ENCODE data around the gene PDLIM1.

PDLIM1 gene

DNA sequence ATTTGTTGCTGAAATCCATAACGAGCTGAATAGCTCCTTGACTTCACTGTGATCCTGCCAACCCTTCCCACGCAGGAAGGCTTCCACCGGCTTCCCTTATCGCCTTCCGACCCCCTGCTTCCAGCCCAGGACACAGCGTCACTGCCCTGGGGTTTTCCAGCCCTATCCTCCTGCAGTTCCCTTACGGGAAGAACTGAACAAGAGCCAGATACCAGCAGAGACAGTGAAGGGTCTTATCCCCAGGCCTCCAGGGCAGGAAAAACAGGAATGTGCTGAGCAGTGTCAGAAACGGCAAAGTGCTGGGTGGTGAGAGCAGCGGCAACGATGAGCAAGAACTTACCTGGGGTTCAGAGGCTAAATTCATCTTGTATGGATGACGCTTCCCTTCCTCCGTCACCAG lies 22.4 kb downstream of the PDLIM1 start:
- Histone ChIP-seq H3K27me3 (ENCODE audit: insufficient read depth, low read length) (no peaks in the 10 kb centered on the region), H3K9me3 (ENCODE audit: low read length) (no peaks in the 10 kb centered on the region), H3K36me3 (ENCODE audit: insufficient read depth, low read length) (peaks cover 20% of the 10 kb centered on the region), H2AFZ (ENCODE audit: low read length) (no peak overlapping the region), H3K4me2 (ENCODE audit: low read length) (no peak overlapping the region), H3K79me2 (ENCODE audit: insufficient read depth, low read length) (no peaks in the 10 kb centered on the region), H3K4me3 (ENCODE audit: low read depth, low read length, poor library complexity, severe bottlenecking) (no peak overlapping the region), H4K20me1 (ENCODE audit: insufficient read depth, low read length) (no peaks in the 10 kb centered on the region), H3K9ac (ENCODE audit: low read length) (no peak overlapping the region), H3K27ac (ENCODE audit: low read depth, low read length, poor library complexity, severe bottlenecking) (no peak overlapping the region), H3K4me1 (ENCODE audit: insufficient read depth, low read length, severe bottlenecking) (no peaks in the 10 kb centered on the region), H3K9me2 (ENCODE audit: low read depth, low read length) (no peaks in the 10 kb centered on the region), H3F3A (ENCODE audit: insufficient read depth, low read length) (no peaks in the 10 kb centered on the region)
- TF ChIP-seq CTCF (IDR thresholded peaks at IDR 0.05; ENCODE audit: low read length): no peak
- no peak for TF ChIP-seq EZH2 (IDR thresholded peaks at IDR 0.05; ENCODE audit: borderline replicate concordance, low read length)

DNA sequence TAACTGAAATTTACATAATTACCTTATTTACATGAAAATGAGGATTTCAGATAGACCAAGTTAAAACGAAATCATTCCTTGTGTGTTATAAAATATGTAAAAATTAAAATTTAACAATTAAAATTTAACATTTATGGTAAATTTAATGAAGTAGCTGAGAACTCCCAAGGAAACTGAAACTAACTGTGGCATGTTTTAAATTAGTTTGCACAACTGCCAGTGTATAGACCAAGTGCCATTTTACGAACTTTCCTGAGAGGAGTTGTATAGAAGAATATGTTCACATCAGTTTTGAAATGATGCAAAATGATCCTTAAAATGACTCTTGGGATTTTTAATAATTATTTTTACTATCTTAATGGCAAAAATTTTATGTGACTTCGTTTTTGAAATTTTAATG lies 23.6 kb downstream of the PDLIM1 start:
- Histone ChIP-seq H4K20me1 (ENCODE audit: insufficient read depth, low read length) (no peaks in the 10 kb centered on the region), H3K9ac (ENCODE audit: low read length) (no peak overlapping the region), H3K27me3 (ENCODE audit: insufficient read depth, low read length) (no peaks in the 10 kb centered on the region), H3K9me2 (ENCODE audit: low read depth, low read length) (no peaks in the 10 kb centered on the region), H2AFZ (ENCODE audit: low read length) (no peak overlapping the region), H3K27ac (ENCODE audit: low read depth, low read length, poor library complexity, severe bottlenecking) (no peak overlapping the region), H3K79me2 (ENCODE audit: insufficient read depth, low read length) (no peaks in the 10 kb centered on the region), H3K4me1 (ENCODE audit: insufficient read depth, low read length, severe bottlenecking) (no peaks in the 10 kb centered on the region), H3K36me3 (ENCODE audit: insufficient read depth, low read length) (peaks cover 26% of the 10 kb centered on the region), H3K4me2 (ENCODE audit: low read length) (no peak overlapping the region), H3K4me3 (ENCODE audit: low read depth, low read length, poor library complexity, severe bottlenecking) (no peak overlapping the region), H3F3A (ENCODE audit: insufficient read depth, low read length) (no peaks in the 10 kb centered on the region), H3K9me3 (ENCODE audit: low read length) (no peaks in the 10 kb centered on the region)
- TF ChIP-seq EZH2 (IDR thresholded peaks at IDR 0.05; ENCODE audit: borderline replicate concordance, low read length) (no peak), CTCF (IDR thresholded peaks at IDR 0.05; ENCODE audit: low read length) (no peak)

DNA sequence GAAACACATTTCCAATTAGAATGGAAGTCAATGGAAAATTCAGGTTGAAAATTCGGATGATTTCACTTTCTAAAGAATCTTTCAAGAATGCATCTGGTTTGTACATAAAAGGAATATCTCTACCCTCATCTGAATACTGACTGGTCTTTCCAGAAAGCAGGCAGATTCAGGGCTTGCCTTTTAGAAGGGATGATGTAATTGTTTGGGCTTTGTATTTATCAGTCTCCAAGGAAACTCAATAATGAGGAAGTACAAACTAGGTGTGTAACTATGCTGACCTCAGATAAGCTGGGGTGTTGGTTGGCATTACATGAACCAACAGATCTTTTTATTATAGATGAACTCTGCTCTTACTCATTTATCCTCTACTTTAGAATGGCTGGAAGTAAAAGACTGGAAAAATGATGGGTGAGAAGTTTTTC lies 24.1 kb downstream of the PDLIM1 start:
- Histone ChIP-seq H3K9me2 (ENCODE audit: low read depth, low read length) (no peaks in the 10 kb centered on the region), H3K27ac (ENCODE audit: low read depth, low read length, poor library complexity, severe bottlenecking) (no peak overlapping the region), H3K4me1 (ENCODE audit: insufficient read depth, low read length, severe bottlenecking) (no peaks in the 10 kb centered on the region), H3K9me3 (ENCODE audit: low read length) (no peaks in the 10 kb centered on the region), H3F3A (ENCODE audit: insufficient read depth, low read length) (no peaks in the 10 kb centered on the region), H3K79me2 (ENCODE audit: insufficient read depth, low read length) (no peaks in the 10 kb centered on the region), H3K4me2 (ENCODE audit: low read length) (no peak overlapping the region), H3K4me3 (ENCODE audit: low read depth, low read length, poor library complexity, severe bottlenecking) (no peak overlapping the region), H3K36me3 (ENCODE audit: insufficient read depth, low read length) (peaks cover 26% of the 10 kb centered on the region), H4K20me1 (ENCODE audit: insufficient read depth, low read length) (no peaks in the 10 kb centered on the region), H3K9ac (ENCODE audit: low read length) (no peak overlapping the region), H2AFZ (ENCODE audit: low read length) (no peak overlapping the region), H3K27me3 (ENCODE audit: insufficient read depth, low read length) (no peaks in the 10 kb centered on the region)
- TF ChIP-seq CTCF (IDR thresholded peaks at IDR 0.05; ENCODE audit: low read length) (no peak), EZH2 (IDR thresholded peaks at IDR 0.05; ENCODE audit: borderline replicate concordance, low read length) (no peak)
